PFSK-1 (cell line): ENCODE measurements around the gene STK32A. TPM values are rescaled to one million over a fixed set of nuclear protein-coding genes. Genes with fewer than 3 reads are reported as not detected.

Source experiments
- FOXP2 ChIP-seq: optimal IDR thresholded peaks from 2 replicates; pipeline ENCODE3; 2011; ENCODE audit warnings: borderline replicate concordance, control low read depth, inconsistent platforms; ENCODE audit not compliant: insufficient read depth; ENCODE audit errors: extremely low read length, extremely low read depth
- POLR2AphosphoS5 ChIP-seq: IDR thresholded peaks from 2 replicates; pipeline ENCODE4 v1.6.1; 2012; ENCODE audit warnings: low read depth, mild to moderate bottlenecking, control low read depth, low read length, moderate library complexity
- REST ChIP-seq, 2 experiments: IDR thresholded peaks; 2 replicates each; pipeline versions ENCODE4 v1.6.1 to v1.8.0; 2011 to 2012; ENCODE audit warnings: low read depth in 2 of 2, low read length in 2 of 2, control low read depth in 1 of 2, inconsistent platforms in 1 of 2, mild to moderate bottlenecking in 1 of 2, moderate library complexity in 1 of 2; ENCODE audit not compliant: insufficient read depth in 1 of 2
- SIN3A ChIP-seq: IDR thresholded peaks from 2 replicates; pipeline ENCODE4 v1.6.1; 2012; ENCODE audit warnings: mild to moderate bottlenecking, low read length, moderate library complexity, borderline replicate concordance; ENCODE audit not compliant: insufficient read depth
- TAF1 ChIP-seq: IDR thresholded peaks from 2 replicates; pipeline ENCODE4 v1.6.1; 2012; ENCODE audit warnings: low read length, control low read depth, borderline replicate concordance; ENCODE audit not compliant: insufficient read depth
- polyA plus RNA-seq: library from polyadenylated mRNA; unstranded; fragments of >200 nt; gene quantifications from one replicate; pipeline ENCODE4 v1.2.1, GENCODE V29; 2012; ENCODE audit warnings: low read depth, missing spikeins; ENCODE audit not compliant: insufficient read length

Gene STK32A
- polyA plus RNA-seq = not detected

GRCh38 chr5:147234825-147235635 lies at the start of gene STK32A:
TSS of gene STK32A (plus strand) at chr5:147235026. CDS start at chr5:147239635, 4,609 bp downstream.
- no peak for TF ChIP-seq TAF1
- TF ChIP-seq POLR2AphosphoS5 = no peak
- TF ChIP-seq FOXP2 = no peak
- no peak for TF ChIP-seq REST (IDR thresholded peaks at IDR 0.05; ENCODE audit: insufficient read depth in 1 of 2, low read depth in 2 of 2, low read length in 2 of 2)
- TF ChIP-seq SIN3A = no peak

DNA sequence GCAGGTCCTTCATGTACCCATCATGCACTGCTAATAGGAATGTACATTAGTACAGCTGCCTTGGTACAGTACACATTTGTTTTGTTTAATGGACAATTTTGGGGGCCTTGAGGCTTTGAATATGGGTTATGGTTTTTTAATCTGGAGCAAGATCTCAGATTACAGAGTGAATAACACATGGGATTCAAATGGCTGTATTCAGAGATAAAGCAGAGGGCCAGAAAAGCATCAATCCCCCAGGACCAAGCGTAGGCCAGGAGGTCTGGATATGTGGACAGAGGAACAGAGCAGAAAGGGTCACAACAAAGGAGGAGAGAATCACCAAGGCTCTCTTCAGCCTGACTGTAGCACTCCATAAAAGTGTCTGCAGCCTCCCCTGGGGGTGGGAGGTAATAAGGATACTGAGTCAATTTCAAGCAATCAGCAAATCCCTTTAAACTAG lies 47.7 kb upstream of the STK32A start:
- TF ChIP-seq TAF1 (no peak), REST (IDR thresholded peaks at IDR 0.05; ENCODE audit: insufficient read depth in 1 of 2, low read depth in 2 of 2, low read length in 2 of 2) (no peak), SIN3A (no peak), POLR2AphosphoS5 (no peak), FOXP2 (no peak)

GRCh38 chr5:147188200-147189108 lies 46.4 kb upstream of the STK32A start:
- TF ChIP-seq TAF1 = no peak
- no peak for TF ChIP-seq POLR2AphosphoS5
- no peak for TF ChIP-seq REST (IDR thresholded peaks at IDR 0.05; ENCODE audit: insufficient read depth in 1 of 2, low read depth in 2 of 2, low read length in 2 of 2)
- TF ChIP-seq FOXP2 = no peak
- TF ChIP-seq SIN3A = no peak

DNA sequence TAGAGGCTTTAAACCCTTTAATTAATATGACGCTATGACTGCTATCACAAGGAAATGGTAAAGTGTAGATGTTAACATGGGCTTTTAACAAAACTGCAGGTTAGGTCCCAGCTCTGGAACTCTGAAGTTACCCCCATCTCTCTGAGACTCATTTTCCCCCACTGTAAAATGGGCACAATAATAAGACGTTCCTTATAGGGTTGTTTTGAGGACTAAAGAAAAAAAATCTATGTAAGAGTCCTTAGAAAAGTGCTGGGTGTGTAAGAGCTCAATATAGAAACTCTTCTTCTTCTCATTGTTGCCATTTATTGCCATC lies 45.8 kb upstream of the STK32A start:
- TF ChIP-seq REST (IDR thresholded peaks at IDR 0.05; ENCODE audit: insufficient read depth in 1 of 2, low read depth in 2 of 2, low read length in 2 of 2) (no peak), FOXP2 (no peak), TAF1 (no peak), SIN3A (no peak), POLR2AphosphoS5 (no peak)
